GM23338 (cell line): ENCODE results near the gene RRBP1.

Source experiments
- CREB1 ChIP-seq: fragments of 250-450 bp; sonication (Bioruptor Pico); IDR thresholded peaks from 2 replicates; pipeline ENCODE4 v1.5.0; 2020; ENCODE audit warnings: low read depth, mild to moderate bottlenecking, moderate library complexity
- CTCF ChIP-seq, 2 experiments: fragments of 200-600 bp in 1 of 2; sonication (generic) in 1 of 2; conservative IDR thresholded peaks; 2 replicates each; pipeline versions ENCODE4 v1.5.1 to v1.6.1; 2016 to 2017; ENCODE audit warnings: antibody characterized with exemption in 2 of 2, low read depth in 2 of 2, mild to moderate bottlenecking in 2 of 2, moderate library complexity in 1 of 2
- EZH2 ChIP-seq: fragments of 200-600 bp; sonication (generic); IDR thresholded peaks from one replicate; pipeline ENCODE4 v1.8.0; 2017; ENCODE audit warnings: antibody characterized with exemption, mild to moderate bottlenecking, low read depth; ENCODE audit not compliant: unreplicated experiment
- EZH2phosphoT487 ChIP-seq: fragments of 200-600 bp; sonication (generic); IDR thresholded peaks from one replicate; pipeline ENCODE4 v1.8.1; 2018; ENCODE audit warnings: antibody characterized with exemption; ENCODE audit not compliant: unreplicated experiment
- JUNB ChIP-seq: IDR thresholded peaks from one replicate; pipeline ENCODE4 v1.6.1; 2016; ENCODE audit warnings: antibody characterized with exemption; ENCODE audit not compliant: unreplicated experiment
- POLR2AphosphoS5 ChIP-seq: IDR thresholded peaks from 2 replicates; pipeline ENCODE4 v1.6.1; 2016; ENCODE audit warnings: antibody characterized with exemption, low read depth
- STAT1 ChIP-seq: IDR thresholded peaks from one replicate; pipeline ENCODE4 v1.6.1; 2016; ENCODE audit warnings: antibody characterized with exemption; ENCODE audit not compliant: unreplicated experiment
- ZNF114 ChIP-seq: fragments of 250-450 bp; sonication (Bioruptor Pico); IDR thresholded peaks from 2 replicates; pipeline ENCODE4 v1.5.0; 2020; ENCODE audit warnings: mild to moderate bottlenecking, moderate library complexity
- ZNF462 ChIP-seq: fragments of 250-450 bp; sonication (Bioruptor Pico); IDR thresholded peaks from 2 replicates; pipeline ENCODE4 v1.5.0; 2020; ENCODE audit warnings: mild to moderate bottlenecking, moderate library complexity
- TF ChIP-seq, protein P1 (sequence below): IDR thresholded peaks from one replicate; pipeline ENCODE4 v1.6.1; 2018; ENCODE audit warnings: antibody characterized with exemption; ENCODE audit not compliant: unreplicated experiment
- TF ChIP-seq, protein P2 (sequence below): IDR thresholded peaks from 2 replicates; pipeline ENCODE4 v1.6.1; 2016; ENCODE audit warnings: antibody characterized with exemption

DNA sequence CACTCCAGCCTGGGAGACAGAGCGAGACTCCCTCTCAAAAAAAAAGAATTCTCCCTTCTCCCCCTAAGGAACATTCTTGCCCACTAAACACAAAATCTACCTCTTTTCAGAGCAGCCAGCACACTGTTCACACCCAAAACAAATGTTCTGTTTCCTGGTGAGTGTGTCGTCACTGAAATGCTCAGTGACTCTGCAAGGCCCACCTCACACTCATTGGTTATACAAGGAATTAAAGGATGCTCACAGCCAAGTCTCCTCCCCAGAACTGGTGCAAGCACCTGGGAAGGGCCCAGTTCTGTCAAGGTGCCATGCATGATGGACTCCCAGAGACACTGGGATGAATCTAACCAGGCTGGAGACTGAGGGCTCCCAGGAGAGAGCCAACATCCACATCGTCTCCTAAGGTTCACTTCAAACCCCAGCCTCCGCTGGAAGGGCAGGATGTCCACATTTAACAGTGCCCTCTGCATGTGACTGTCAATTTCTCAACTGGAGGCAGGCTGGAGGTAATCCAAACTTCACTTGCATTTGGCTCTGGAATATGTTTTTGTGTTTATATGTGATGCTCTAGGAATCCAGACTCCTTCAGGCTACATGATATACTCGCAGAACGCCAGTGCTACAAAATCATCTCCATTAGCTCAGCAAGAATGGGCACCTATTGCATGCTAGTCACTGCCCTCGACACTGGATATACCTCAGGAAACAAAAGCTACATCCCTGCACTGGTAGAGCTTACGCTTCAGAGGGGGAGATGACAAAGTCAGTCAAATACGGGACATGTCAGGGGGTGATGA, 7.1 kb downstream of the RRBP1 start:
- TF ChIP-seq, protein P1, sequence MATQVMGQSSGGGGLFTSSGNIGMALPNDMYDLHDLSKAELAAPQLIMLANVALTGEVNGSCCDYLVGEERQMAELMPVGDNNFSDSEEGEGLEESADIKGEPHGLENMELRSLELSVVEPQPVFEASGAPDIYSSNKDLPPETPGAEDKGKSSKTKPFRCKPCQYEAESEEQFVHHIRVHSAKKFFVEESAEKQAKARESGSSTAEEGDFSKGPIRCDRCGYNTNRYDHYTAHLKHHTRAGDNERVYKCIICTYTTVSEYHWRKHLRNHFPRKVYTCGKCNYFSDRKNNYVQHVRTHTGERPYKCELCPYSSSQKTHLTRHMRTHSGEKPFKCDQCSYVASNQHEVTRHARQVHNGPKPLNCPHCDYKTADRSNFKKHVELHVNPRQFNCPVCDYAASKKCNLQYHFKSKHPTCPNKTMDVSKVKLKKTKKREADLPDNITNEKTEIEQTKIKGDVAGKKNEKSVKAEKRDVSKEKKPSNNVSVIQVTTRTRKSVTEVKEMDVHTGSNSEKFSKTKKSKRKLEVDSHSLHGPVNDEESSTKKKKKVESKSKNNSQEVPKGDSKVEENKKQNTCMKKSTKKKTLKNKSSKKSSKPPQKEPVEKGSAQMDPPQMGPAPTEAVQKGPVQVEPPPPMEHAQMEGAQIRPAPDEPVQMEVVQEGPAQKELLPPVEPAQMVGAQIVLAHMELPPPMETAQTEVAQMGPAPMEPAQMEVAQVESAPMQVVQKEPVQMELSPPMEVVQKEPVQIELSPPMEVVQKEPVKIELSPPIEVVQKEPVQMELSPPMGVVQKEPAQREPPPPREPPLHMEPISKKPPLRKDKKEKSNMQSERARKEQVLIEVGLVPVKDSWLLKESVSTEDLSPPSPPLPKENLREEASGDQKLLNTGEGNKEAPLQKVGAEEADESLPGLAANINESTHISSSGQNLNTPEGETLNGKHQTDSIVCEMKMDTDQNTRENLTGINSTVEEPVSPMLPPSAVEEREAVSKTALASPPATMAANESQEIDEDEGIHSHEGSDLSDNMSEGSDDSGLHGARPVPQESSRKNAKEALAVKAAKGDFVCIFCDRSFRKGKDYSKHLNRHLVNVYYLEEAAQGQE, result no peak
- TF ChIP-seq CTCF (conservative IDR thresholded peaks at IDR 0.05; ENCODE audit: low read depth in 2 of 2), result no peak
- TF ChIP-seq POLR2AphosphoS5, result no peak
- no peak for TF ChIP-seq EZH2
- TF ChIP-seq ZNF114 (CRISPR knock-in tag), result no peak
- no peak for TF ChIP-seq CREB1 (CRISPR knock-in tag)
- no peak for TF ChIP-seq JUNB
- no peak for TF ChIP-seq STAT1
- no peak for TF ChIP-seq ZNF462 (CRISPR knock-in tag)
- TF ChIP-seq EZH2phosphoT487, result no peak
- TF ChIP-seq, protein P2, sequence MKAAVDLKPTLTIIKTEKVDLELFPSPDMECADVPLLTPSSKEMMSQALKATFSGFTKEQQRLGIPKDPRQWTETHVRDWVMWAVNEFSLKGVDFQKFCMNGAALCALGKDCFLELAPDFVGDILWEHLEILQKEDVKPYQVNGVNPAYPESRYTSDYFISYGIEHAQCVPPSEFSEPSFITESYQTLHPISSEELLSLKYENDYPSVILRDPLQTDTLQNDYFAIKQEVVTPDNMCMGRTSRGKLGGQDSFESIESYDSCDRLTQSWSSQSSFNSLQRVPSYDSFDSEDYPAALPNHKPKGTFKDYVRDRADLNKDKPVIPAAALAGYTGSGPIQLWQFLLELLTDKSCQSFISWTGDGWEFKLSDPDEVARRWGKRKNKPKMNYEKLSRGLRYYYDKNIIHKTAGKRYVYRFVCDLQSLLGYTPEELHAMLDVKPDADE, result no peak
